K562 (cell line): ENCODE results near the gene ITPR2.

Source experiments
- RCOR1 ChIP-seq, 2 experiments: IDR thresholded peaks; 2 replicates each; pipeline ENCODE4 v1.6.1; 2012; ENCODE audit warnings: low read depth in 2 of 2, low read length in 2 of 2, borderline replicate concordance in 1 of 2, improper control_type of control experiment in 1 of 2
- STAG1 ChIP-seq: sonication (generic); formaldehyde crosslinking; IDR thresholded peaks from 2 replicates; pipeline ENCODE4 v1.5.0; 2020; ENCODE audit warnings: missing genetic modification reagents, borderline replicate concordance
- ZFP30 ChIP-seq: fragments of 250-450 bp; sonication (Bioruptor Pico); IDR thresholded peaks from 2 replicates; pipeline ENCODE4 v1.8.0; 2022; ENCODE audit warnings: moderate library complexity, mild to moderate bottlenecking, inconsistent platforms, borderline replicate concordance
- ZSCAN32 ChIP-seq: fragments of 450-650 bp; formaldehyde crosslinking; IDR thresholded peaks from 2 replicates; pipeline ENCODE4 v1.4.0; 2020; ENCODE audit warnings: mild to moderate bottlenecking, moderate library complexity

DNA sequence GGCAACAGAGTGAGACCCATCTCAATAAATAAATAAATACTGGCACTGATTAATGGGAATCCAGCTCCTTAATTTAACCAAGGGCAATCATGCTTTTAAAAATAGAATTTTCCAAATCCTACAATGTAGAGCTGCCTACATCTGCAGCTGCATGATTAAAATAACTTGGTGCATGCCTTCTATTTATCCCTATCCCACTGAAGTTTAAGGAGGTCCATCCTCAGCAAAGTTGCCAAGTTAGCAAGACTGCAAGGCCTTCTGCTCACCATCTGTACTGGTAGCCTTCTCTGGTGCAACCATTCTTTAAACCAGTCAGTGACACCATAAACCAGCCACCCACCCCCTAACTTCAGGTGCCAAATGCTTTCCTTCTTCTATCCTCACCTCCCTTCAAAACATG, 226.1 kb downstream of the ITPR2 start:
- no peak for TF ChIP-seq ZFP30 (CRISPR knock-in tag)
- TF ChIP-seq RCOR1 (IDR thresholded peaks at IDR 0.05; ENCODE audit: borderline replicate concordance in 1 of 2, low read depth in 2 of 2, low read length in 2 of 2) = no peak
- TF ChIP-seq STAG1 (CRISPR knock-in tag) = no peak
- no peak for TF ChIP-seq ZSCAN32 (CRISPR knock-in tag)
